HCT116 (cell line): ENCODE data around the gene NDUFB7. TPM values are rescaled to one million over a fixed set of nuclear protein-coding genes. Genes with fewer than 3 reads are reported as not detected.

Experiments used
- ATAC-seq: fragments of 200-7000 bp; cut with Tn5 transposase; 2 replicates; pipeline ENCODE4 v1.9.1; 2020; ENCODE audit warnings: mild to moderate bottlenecking, moderate library complexity
- BruUV-seq: library from RNA; stranded (reverse); fragments of 400-500 nt; replicated peaks from 2 replicates; lab custom pipeline; 2021; lab: Mats Ljungman, UMichigan
- CTCF ChIA-PET: fragments of 300-600 bp; sonication (Branson Sonifier 250); formaldehyde crosslinking; loops from one replicate; lab custom pipeline; 2021; ENCODE audit warnings: antibody characterized with exemption; lab: Charles Lee
- POLR2A ChIA-PET: fragments of 300-600, 350-600 bp; sonication (Branson Sonifier 250); formaldehyde crosslinking; loops from one replicate; lab custom pipeline; 2021; ENCODE audit warnings: antibody characterized with exemption; lab: Charles Lee
- RAD21 ChIA-PET, 2 experiments: fragments of 300-600 bp; sonication (Branson Sonifier 250); formaldehyde crosslinking; loops; one replicate each; lab custom pipeline; 2023; ENCODE audit warnings: low total read pairs in 2 of 2; ENCODE audit not compliant: uncharacterized antibody in 2 of 2, unreplicated experiment in 2 of 2, low non-redundant PET in 1 of 2; lab: Charles Lee
- DNase-seq: peaks from one replicate; pipeline ENCODE4 v3.0.0-alpha.2; 2010; ENCODE audit warnings: low read depth, low spot score
- H2AFZ ChIP-seq: fragments of 200-600 bp; shearing (Covaris generic), sonication (generic); 2 replicates; pipeline ENCODE4 v1.6.1; 2017; ENCODE audit warnings: low read depth, mixed run types, mixed read lengths, antibody characterized with exemption, low read length; ENCODE audit not compliant: poor library complexity, severe bottlenecking
- H3K27ac ChIP-seq: 2 replicates; pipeline ENCODE4 v1.5.1; 2012; ENCODE audit warnings: low read depth, low read length
- H3K27me3 ChIP-seq: fragments of 200-600 bp; sonication (generic); 2 replicates; pipeline ENCODE4 v1.6.1; 2016; ENCODE audit warnings: mixed run types, low read length, mixed read lengths; ENCODE audit not compliant: insufficient read depth
- H3K36me3 ChIP-seq, 2 experiments: fragments of 200-500 bp in 1 of 2; fragments of 200-600 bp in 1 of 2; sonication (Bioruptor generic) in 1 of 2; sonication (generic) in 1 of 2; 2 replicates each; pipeline versions ENCODE4 v1.5.1 to v1.6.1; 2014 to 2016; ENCODE audit warnings: low read length in 2 of 2, inconsistent platforms in 1 of 2, mixed read lengths in 1 of 2, mixed run types in 1 of 2; ENCODE audit not compliant: insufficient read depth in 2 of 2, control insufficient read depth in 1 of 2
- H3K4me1 ChIP-seq, 2 experiments: fragments of 200-600 bp in 1 of 2; sonication (generic) in 1 of 2; 2 replicates each; pipeline versions ENCODE4 v1.5.1 to v1.6.1; 2012 to 2017; ENCODE audit warnings: low read length in 2 of 2, inconsistent platforms in 1 of 2, mild to moderate bottlenecking in 1 of 2, mixed read lengths in 1 of 2, mixed run types in 1 of 2, moderate library complexity in 1 of 2; ENCODE audit not compliant: insufficient read depth in 2 of 2, control insufficient read depth in 1 of 2
- H3K4me2 ChIP-seq: fragments of 200-600 bp; sonication (generic); 2 replicates; pipeline ENCODE4 v1.6.1; 2017; ENCODE audit warnings: mixed run types, low read length, mixed read lengths
- H3K4me3 ChIP-seq, 2 experiments: fragments of 200-600 bp in 1 of 2; sonication (generic) in 1 of 2; replicated peaks in 1 of 2; 2 replicates each; pipeline ENCODE4 v1.5.1; 2011 to 2016; ENCODE audit warnings: low read length in 2 of 2, control low read depth in 1 of 2, low read depth in 1 of 2, mild to moderate bottlenecking in 1 of 2, mixed read lengths in 1 of 2, mixed run types in 1 of 2
- H3K79me2 ChIP-seq: fragments of 200-600 bp; sonication (generic); 2 replicates; pipeline ENCODE4 v1.6.1; 2017; ENCODE audit warnings: mild to moderate bottlenecking, mixed run types, low read length, moderate library complexity, mixed read lengths; ENCODE audit not compliant: insufficient read depth
- H3K9ac ChIP-seq: fragments of 200-600 bp; sonication (generic); 2 replicates; pipeline ENCODE4 v1.6.1; 2016; ENCODE audit warnings: low read length, mixed read lengths
- H3K9me2 ChIP-seq: fragments of 200-600 bp; sonication (generic), shearing (Covaris generic); 2 replicates; pipeline ENCODE4 v1.6.1; 2017; ENCODE audit warnings: mixed run types, mild to moderate bottlenecking, moderate library complexity; ENCODE audit not compliant: insufficient read depth
- H3K9me3 ChIP-seq, 2 experiments: fragments of 200-500 bp in 1 of 2; fragments of 200-600 bp in 1 of 2; sonication (Bioruptor generic) in 1 of 2; sonication (generic) in 1 of 2; 2 replicates each; pipeline ENCODE4 v1.6.1; 2014 to 2017; ENCODE audit warnings: low read length in 2 of 2, mixed read lengths in 2 of 2, inconsistent platforms in 1 of 2, low read depth in 1 of 2, mild to moderate bottlenecking in 1 of 2, mixed run types in 1 of 2, moderate library complexity in 1 of 2; ENCODE audit not compliant: control insufficient read depth in 1 of 2, insufficient read depth in 1 of 2
- H4K20me1 ChIP-seq: fragments of 200-600 bp; sonication (generic), shearing (Covaris generic); 2 replicates; pipeline ENCODE4 v1.6.1; 2017; ENCODE audit warnings: mixed run types, mild to moderate bottlenecking, moderate library complexity; ENCODE audit not compliant: insufficient read depth
- ATF3 ChIP-seq: IDR thresholded peaks from 2 replicates; pipeline ENCODE4 v1.6.1; 2012
- CEBPB ChIP-seq: IDR thresholded peaks from 2 replicates; pipeline ENCODE4 v1.6.1; 2012; ENCODE audit warnings: low read depth
- EGR1 ChIP-seq: IDR thresholded peaks from 2 replicates; pipeline ENCODE4 v1.6.1; 2012; ENCODE audit warnings: low read depth
- ELF1 ChIP-seq: IDR thresholded peaks from 2 replicates; pipeline ENCODE4 v1.6.1; 2012; ENCODE audit warnings: low read depth, borderline replicate concordance
- EZH2 ChIP-seq: fragments of 200-600 bp; sonication (generic); IDR thresholded peaks from 2 replicates; pipeline ENCODE4 v1.6.1; 2017; ENCODE audit warnings: antibody characterized with exemption, mixed run types
- EZH2phosphoT487 ChIP-seq: fragments of 200-600 bp; IDR thresholded peaks from 2 replicates; pipeline ENCODE4 v1.6.1; 2018; ENCODE audit warnings: antibody characterized with exemption, borderline replicate concordance
- FOSL1 ChIP-seq: IDR thresholded peaks from 2 replicates; pipeline ENCODE4 v1.6.1; 2012; ENCODE audit warnings: low read depth
- MAX ChIP-seq: IDR thresholded peaks from 2 replicates; pipeline ENCODE4 v1.6.1; 2012
- POLR2A ChIP-seq: IDR thresholded peaks from 2 replicates; pipeline ENCODE4 v1.7.0; 2011; ENCODE audit warnings: borderline replicate concordance; ENCODE audit not compliant: insufficient read depth, insufficient read length; ENCODE audit errors: extremely low read depth
- POLR2AphosphoS5 ChIP-seq: IDR thresholded peaks from 2 replicates; pipeline ENCODE4 v1.6.1; 2011; ENCODE audit warnings: mild to moderate bottlenecking, low read depth, low read length, moderate library complexity
- REST ChIP-seq: IDR thresholded peaks from 2 replicates; pipeline ENCODE4 v1.6.1; 2012; ENCODE audit warnings: low read depth
- SIN3A ChIP-seq: IDR thresholded peaks from 2 replicates; pipeline ENCODE4 v1.6.1; 2012; ENCODE audit warnings: low read depth
- SP1 ChIP-seq: IDR thresholded peaks from 2 replicates; pipeline ENCODE4 v1.6.1; 2012; ENCODE audit warnings: low read depth
- SRF ChIP-seq: IDR thresholded peaks from 2 replicates; pipeline ENCODE4 v1.6.1; 2012; ENCODE audit warnings: low read depth
- TCF7L2 ChIP-seq: IDR thresholded peaks from 2 replicates; pipeline ENCODE4 v1.7.0; 2011; ENCODE audit warnings: borderline replicate concordance, inconsistent platforms; ENCODE audit not compliant: insufficient read depth, insufficient read length; ENCODE audit errors: extremely low read depth
- YY1 ChIP-seq: IDR thresholded peaks from 2 replicates; pipeline ENCODE4 v1.6.1; 2011; ENCODE audit warnings: low read length, low read depth, moderate library complexity, mild to moderate bottlenecking; ENCODE audit not compliant: insufficient replicate concordance; ENCODE audit errors: extremely low read depth
- ZBTB33 ChIP-seq: IDR thresholded peaks from 2 replicates; pipeline ENCODE4 v1.6.1; 2011; ENCODE audit warnings: mild to moderate bottlenecking, low read length, moderate library complexity; ENCODE audit not compliant: insufficient replicate concordance; ENCODE audit errors: extremely low read depth
- ZFX ChIP-seq: fragments of 450-650 bp; IDR thresholded peaks from 2 replicates; pipeline ENCODE4 v1.6.1; 2017
- ZNF274 ChIP-seq: fragments of 200-500 bp; sonication (Bioruptor generic); IDR thresholded peaks from 2 replicates; pipeline ENCODE4 v1.6.1; 2014; ENCODE audit warnings: mild to moderate bottlenecking, low read depth, low read length, inconsistent platforms
- intact Hi-C: fragments of 100-400 bp; cut with micrococcal nuclease; formaldehyde crosslinking; loops from 2 replicates; pipeline ENCODE4 v1.10.0; 2022
- total RNA-seq: library from RNA; stranded (reverse); gene quantifications from one replicate; pipeline ENCODE4 v1.2.1, GENCODE V29; 2021; ENCODE audit not compliant: unreplicated experiment

Gene NDUFB7
- total RNA-seq, 1 experiment from 2014 or later = 167 TPM

- Histone ChIP-seq H3K27ac (peak overlapping the region; percentile 87), H3K9me2 (no peaks in the 10 kb centered on the region), H2AFZ (no peak overlapping the region), H3K4me1 (peaks cover 7 to 24% of the 10 kb centered on the region in 2 experiments; a peak in 3 of 4 replicates), H4K20me1 (no peaks in the 10 kb centered on the region), H3K79me2 (peaks cover 39% of the 10 kb centered on the region), H3K36me3 (no peaks in the 10 kb centered on the region; a peak in 1 of 4 replicates), H3K9ac (peak overlapping the region; percentile 83), H3K27me3 (no peaks in the 10 kb centered on the region), H3K4me3 (peak overlapping the region; percentile 96 to 99), H3K4me2 (peak overlapping the region; percentile 95), H3K9me3 (no peaks in the 10 kb centered on the region)
- no peak for ATAC-seq
- intact Hi-C loops = no loop called here
- TF ChIP-seq SP1 (no peak), EGR1 (no peak), MAX (no peak), SIN3A (no peak), EZH2phosphoT487 (no peak), REST (no peak), ZFX (no peak), YY1 (no peak), POLR2AphosphoS5 (no peak), TCF7L2 (no peak), POLR2A (no peak), SRF (no peak), EZH2 (no peak), FOSL1 (no peak), ZBTB33 (no peak), CEBPB (no peak), ZNF274 (no peak), ATF3 (no peak), ELF1 (no peak)
- RAD21 ChIA-PET = no interaction called here
- no peak for DNase-seq
- BruUV-seq = no TSS peak
- POLR2A ChIA-PET = interaction anchor here (0.6 to 4.8 kb wide), 4 partner anchors 115 to 1039 kb away, joined by 3 to 22 read pairs (median 10); partner anchors contain the start of gene ZNF333
- CTCF ChIA-PET = interaction anchor here (4.9 kb wide), 1 partner anchor 115 kb away, joined by 120 read pairs; no protein-coding TSS in a partner anchor
These were observed 870 bp downstream of the NDUFB7 start for GRCh38 chr19:14570864-14571527.
